H1 (cell line): ENCODE measurements around the gene KIAA0040. TPM values are rescaled to one million over a fixed set of nuclear protein-coding genes. Genes with fewer than 3 reads are reported as not detected.

Source experiments
- CTCF ChIA-PET: fragments of 300-600 bp; sonication (Branson Sonifier 250); formaldehyde crosslinking; loops from one replicate; lab custom pipeline; 2021; ENCODE audit not compliant: partially characterized antibody; lab: Charles Lee
- POLR2A ChIA-PET: fragments of 300-600 bp; sonication (Branson Sonifier 250); formaldehyde crosslinking; loops from one replicate; lab custom pipeline; 2021; ENCODE audit warnings: inconsistent platforms; ENCODE audit not compliant: partially characterized antibody; lab: Charles Lee
- DNase-seq, 2 experiments: peaks; one replicate each; pipeline versions ENCODE4 v3.0.0 to v3.0.0-alpha.2; 2010 to 2022; ENCODE audit warnings: low spot score in 2 of 2, low read depth in 1 of 2, mixed read lengths in 1 of 2
- FAIRE-seq: peaks from 2 replicates; lab custom pipeline; 2011; peaks lifted over from hg19 to GRCh38; lab: Jason Lieb, UNC
- H2AFZ ChIP-seq: 2 replicates; pipeline ENCODE4 v1.8.1; 2012; ENCODE audit warnings: low read length, inconsistent platforms
- H2AK5ac ChIP-seq: 2 replicates; pipeline ENCODE4 v1.6.1; 2013; ENCODE audit warnings: low read depth, low read length
- H2BK120ac ChIP-seq: replicated peaks from 2 replicates; pipeline ENCODE3; 2013; ENCODE audit warnings: low read depth, low read length, inconsistent platforms
- H2BK12ac ChIP-seq: 2 replicates; pipeline ENCODE4 v1.6.1; 2013; ENCODE audit warnings: low read depth, low read length
- H2BK15ac ChIP-seq: 2 replicates; pipeline ENCODE4 v1.6.1; 2013; ENCODE audit warnings: low read length
- H2BK20ac ChIP-seq: 2 replicates; pipeline ENCODE4 v1.6.1; 2013; ENCODE audit warnings: low read length
- H2BK5ac ChIP-seq: 2 replicates; pipeline ENCODE4 v1.6.1; 2013; ENCODE audit warnings: low read depth, low read length
- H3K14ac ChIP-seq: 2 replicates; pipeline ENCODE4 v1.6.1; 2013; ENCODE audit warnings: inconsistent platforms; ENCODE audit not compliant: insufficient read length
- H3K18ac ChIP-seq: 2 replicates; pipeline ENCODE4 v1.6.1; 2013; ENCODE audit warnings: low read length; ENCODE audit errors: extremely low read depth
- H3K23ac ChIP-seq: 2 replicates; pipeline ENCODE4 v1.6.1; 2013; ENCODE audit warnings: inconsistent platforms; ENCODE audit not compliant: insufficient read length
- H3K23me2 ChIP-seq: 2 replicates; pipeline ENCODE4 v1.6.1; 2013; ENCODE audit warnings: low read depth, low read length
- H3K27ac ChIP-seq: 2 replicates; pipeline ENCODE4 v1.6.1; 2011; ENCODE audit warnings: low read depth, low read length, inconsistent platforms
- H3K27me3 ChIP-seq, 4 experiments: replicated peaks in 1 of 4; 1 replicate in 1 of 4; 2 replicates in 3 of 4; pipeline versions ENCODE4 v1.6.1 to v1.8.1; 2011 to 2013; ENCODE audit warnings: low read length in 3 of 4, mild to moderate bottlenecking in 3 of 4, inconsistent platforms in 2 of 4, mixed read lengths in 2 of 4, moderate library complexity in 1 of 4; ENCODE audit not compliant: control insufficient read depth in 3 of 4, insufficient read depth in 3 of 4; ENCODE audit errors: extremely low read depth in 1 of 4
- H3K36me3 ChIP-seq, 4 experiments: 2 replicates each; pipeline versions ENCODE4 v1.6.1 to v1.8.1; 2011 to 2013; ENCODE audit warnings: mild to moderate bottlenecking in 4 of 4, low read length in 3 of 4, moderate library complexity in 2 of 4, control low read depth in 1 of 4, inconsistent platforms in 1 of 4; ENCODE audit not compliant: insufficient read depth in 4 of 4, control insufficient read depth in 2 of 4
- H3K4ac ChIP-seq: replicated peaks from 2 replicates; pipeline ENCODE3; 2013; ENCODE audit warnings: low read length, low read depth, mixed read lengths, inconsistent platforms; ENCODE audit not compliant: insufficient read length
- H3K4me1 ChIP-seq, 4 experiments: replicated peaks in 1 of 4; 1 replicate in 1 of 4; 2 replicates in 3 of 4; pipeline versions ENCODE4 v1.6.1 to v1.8.1; 2011 to 2013; ENCODE audit warnings: low read length in 3 of 4, inconsistent platforms in 2 of 4, mixed read lengths in 1 of 4; ENCODE audit not compliant: insufficient read depth in 4 of 4, control insufficient read depth in 3 of 4
- H3K4me2 ChIP-seq, 2 experiments: 2 replicates each; pipeline versions ENCODE4 v1.6.1 to v1.8.1; 2011 to 2013; ENCODE audit warnings: low read depth in 2 of 2, low read length in 2 of 2, control low read depth in 1 of 2, inconsistent platforms in 1 of 2, mild to moderate bottlenecking in 1 of 2; ENCODE audit not compliant: insufficient read depth in 1 of 2
- H3K4me3 ChIP-seq, 4 experiments: fragments of 200-600, 300-600 bp in 1 of 4; sonication (generic), shearing (Covaris generic), sonication (Bioruptor Twin) in 1 of 4; 2 replicates each; pipeline versions ENCODE4 v1.5.1 to v1.8.1; 2011 to 2016; ENCODE audit warnings: low read length in 4 of 4, low read depth in 3 of 4, control low read depth in 2 of 4, inconsistent platforms in 2 of 4, mild to moderate bottlenecking in 2 of 4, mixed read lengths in 1 of 4, moderate library complexity in 1 of 4; ENCODE audit not compliant: insufficient read depth in 2 of 4; ENCODE audit errors: extremely low read depth in 1 of 4
- H3K56ac ChIP-seq: replicated peaks from 2 replicates; pipeline ENCODE3; 2013; ENCODE audit warnings: low read depth, mild to moderate bottlenecking, mixed read lengths, low read length, inconsistent platforms; ENCODE audit not compliant: insufficient read length
- H3K79me1 ChIP-seq: 2 replicates; pipeline ENCODE4 v1.6.1; 2013; ENCODE audit warnings: low read depth, low read length, control low read depth
- H3K79me2 ChIP-seq, 2 experiments: 2 replicates each; pipeline versions ENCODE4 v1.6.1 to v1.8.1; 2012 to 2013; ENCODE audit warnings: low read length in 2 of 2, mild to moderate bottlenecking in 2 of 2, inconsistent platforms in 1 of 2; ENCODE audit not compliant: insufficient read depth in 2 of 2, control insufficient read depth in 1 of 2
- H3K9ac ChIP-seq, 4 experiments: replicated peaks in 1 of 4; 1 replicate in 1 of 4; 2 replicates in 3 of 4; pipeline versions ENCODE4 v1.6.1 to v1.8.1; 2011 to 2013; ENCODE audit warnings: low read depth in 3 of 4, low read length in 3 of 4, control low read depth in 2 of 4, mild to moderate bottlenecking in 2 of 4, moderate library complexity in 2 of 4, inconsistent platforms in 1 of 4; ENCODE audit errors: extremely low read depth in 1 of 4
- H3K9me3 ChIP-seq, 2 experiments: 2 replicates each; pipeline versions ENCODE4 v1.6.1 to v1.8.1; 2012 to 2013; ENCODE audit warnings: mild to moderate bottlenecking in 2 of 2, moderate library complexity in 2 of 2, control low read depth in 1 of 2, inconsistent platforms in 1 of 2, low read depth in 1 of 2, low read length in 1 of 2, mixed read lengths in 1 of 2; ENCODE audit not compliant: insufficient read depth in 2 of 2
- H4K20me1 ChIP-seq, 2 experiments: replicated peaks in 1 of 2; 2 replicates each; pipeline versions ENCODE3 to v1.8.1; 2011 to 2013; ENCODE audit warnings: inconsistent platforms in 2 of 2, low read length in 2 of 2, mild to moderate bottlenecking in 1 of 2; ENCODE audit not compliant: insufficient read depth in 2 of 2, control insufficient read depth in 1 of 2
- H4K5ac ChIP-seq: 2 replicates; pipeline ENCODE4 v1.6.1; 2013; ENCODE audit warnings: low read length, low read depth, mixed read lengths, inconsistent platforms; ENCODE audit not compliant: insufficient read length
- H4K8ac ChIP-seq: 2 replicates; pipeline ENCODE4 v1.8.0; 2013; ENCODE audit warnings: mild to moderate bottlenecking, moderate library complexity, low read length, inconsistent platforms; ENCODE audit not compliant: insufficient read depth; ENCODE audit errors: extremely low read depth
- H4K91ac ChIP-seq: replicated peaks from 2 replicates; pipeline ENCODE3; 2013; ENCODE audit warnings: low read length, mixed read lengths, inconsistent platforms; ENCODE audit not compliant: insufficient read length
- BACH1 ChIP-seq: IDR thresholded peaks from 2 replicates; pipeline ENCODE4 v1.6.1; 2012; ENCODE audit warnings: low read length, improper control_type of control experiment
- CTCF ChIP-seq, 3 experiments: IDR thresholded peaks; 1 replicate in 2 of 3; 2 replicates in 1 of 3; pipeline versions ENCODE4 v1.5.1 to v1.6.1; 2011; ENCODE audit warnings: low read length in 3 of 3, mild to moderate bottlenecking in 3 of 3, inconsistent platforms in 2 of 3, low read depth in 1 of 3, moderate library complexity in 1 of 3; ENCODE audit not compliant: insufficient read depth in 1 of 3; ENCODE audit errors: control extremely low read depth in 1 of 3
- GABPA ChIP-seq: IDR thresholded peaks from 2 replicates; pipeline ENCODE4 v1.6.1; 2011; ENCODE audit warnings: mild to moderate bottlenecking, low read length, moderate library complexity, borderline replicate concordance; ENCODE audit not compliant: insufficient read depth
- HDAC6 ChIP-seq: IDR thresholded peaks from one replicate; pipeline ENCODE4 v1.7.1; 2012; ENCODE audit warnings: low read depth, mild to moderate bottlenecking, inconsistent platforms, low read length, moderate library complexity
- PHF8 ChIP-seq: fragments of 200-600 bp; sonication (generic); conservative IDR thresholded peaks from 2 replicates; pipeline ENCODE4 v1.7.1; 2012; ENCODE audit warnings: low read depth, mild to moderate bottlenecking, inconsistent platforms, low read length, moderate library complexity
- RNF2 ChIP-seq: fragments of 200-900, 300-1000 bp; sonication (generic); IDR thresholded peaks from 2 replicates; pipeline ENCODE4 v1.7.1; 2016; ENCODE audit warnings: borderline replicate concordance, low read depth, mild to moderate bottlenecking, antibody characterized with exemption, low read length; ENCODE audit not compliant: poor library complexity, severe bottlenecking; ENCODE audit errors: missing control alignments
- TAF1 ChIP-seq: IDR thresholded peaks from 2 replicates; pipeline ENCODE4 v1.6.1; 2011; ENCODE audit warnings: mild to moderate bottlenecking, low read depth, low read length
- TEAD4 ChIP-seq: IDR thresholded peaks from 2 replicates; pipeline ENCODE4 v1.6.1; 2012; ENCODE audit warnings: low read depth, low read length, inconsistent platforms, mixed read lengths
- WGBS, 2 experiments: shearing (Covaris generic) in 1 of 2; methylation state at CpG; one replicate each; pipeline versions ENCODE4 v1.1.6 to v1.1.7; 2013 to 2015; ENCODE audit warnings: low lambda C conversion rate in 2 of 2, mixed read lengths in 2 of 2, inconsistent platforms in 1 of 2, low coverage in 1 of 2, missing lambda C conversion rate in 1 of 2; ENCODE audit not compliant: insufficient replicate concordance in 2 of 2, insufficient coverage in 1 of 2, insufficient read length in 1 of 2; ENCODE audit errors: extremely low coverage in 1 of 2, missing lambda C conversion rate in 1 of 2; 5-methylcytosine and 5-hydroxymethylcytosine counted together
- polyA plus RNA-seq, 7 experiments: library from polyadenylated mRNA; depleted of rRNA in 3 of 7; stranded (reverse) in 5 of 7; unstranded in 2 of 7; fragments of >200 nt in 5 of 7; fragments of 200-250 nt in 2 of 7; gene quantifications; 1 replicate in 5 of 7; 2 replicates in 1 of 7; 4 replicates in 1 of 7; pipeline versions ENCODE4 v1.2.1 to v1.2.3, GENCODE V29; 2011 to 2013; ENCODE audit warnings: missing spikeins in 2 of 7, mixed read lengths in 2 of 7
- total RNA-seq: library from RNA; stranded (reverse); fragmentation: NEBNext Ultra II Directional; extraction: Animal tissue kit (Norgen Biotek cat#: 25700); gene quantifications from 2 replicates; pipeline ENCODE4 v1.2.1, GENCODE V29; 2021

The KIAA0040 gene
- total and polyA plus RNA-seq, 2 of the 8 experiments (the other 6 are each of a cell fraction or from before 2014, with no cell fraction given), result 11.0 to 14.1 TPM

GRCh38 chr1:175179837-175180590, 12.6 kb downstream of the KIAA0040 start:
- FAIRE-seq (no peak), DNase-seq (no peak)
- H3K4me3 ChIP-seq, result no peak overlapping the region
- peaks cover 0 to 7% (median 3%) of the 10 kb centered on the region in 4 experiments; a peak in 3 of 7 replicates for H3K4me1 ChIP-seq
- H3K27ac ChIP-seq, result no peak overlapping the region
- H2BK20ac ChIP-seq, result no peak overlapping the region
- H2BK12ac ChIP-seq, result no peak overlapping the region
- H3K4me2 ChIP-seq, result no peak overlapping the region
- no peak overlapping the region for H2BK120ac ChIP-seq
- H3K79me1 ChIP-seq, result no peaks in the 10 kb centered on the region
- H3K27me3 ChIP-seq, result no peaks in the 10 kb centered on the region
- no peak overlapping the region for H2AFZ ChIP-seq
- no peak overlapping the region for H4K91ac ChIP-seq
- no peak overlapping the region for H2BK5ac ChIP-seq
- no peak overlapping the region for H3K9ac ChIP-seq
- ChIA-PET POLR2A (interaction anchor here (0.5 to 1.0 kb wide), 2 partner anchors 12 to 21 kb away, joined by 3 read pairs; no protein-coding TSS in a partner anchor), CTCF (interaction anchor here (1.2 to 6.7 kb wide), 9 partner anchors 9 to 159 kb away, joined by 3 to 28 read pairs (median 7); no protein-coding TSS in a partner anchor)
- no peak overlapping the region for H3K18ac ChIP-seq
- no peak overlapping the region for H4K5ac ChIP-seq
- no peak overlapping the region for H2AK5ac ChIP-seq
- WGBS, 2 experiments, result 82% methylated on average over 2 of the region's 2 CpGs; no CpG with 5 or more reads in 1 of the 2 experiments
- no peak overlapping the region for H3K4ac ChIP-seq
- no peaks in the 10 kb centered on the region for H3K36me3 ChIP-seq
- H4K20me1 ChIP-seq, result no peaks in the 10 kb centered on the region
- no peak overlapping the region for H3K23ac ChIP-seq
- H3K14ac ChIP-seq, result no peak overlapping the region
- H3K56ac ChIP-seq, result no peak overlapping the region
- H3K23me2 ChIP-seq, result no peaks in the 10 kb centered on the region
- H4K8ac ChIP-seq, result no peak overlapping the region
- no peaks in the 10 kb centered on the region for H3K9me3 ChIP-seq
- H2BK15ac ChIP-seq, result no peak overlapping the region
- no peaks in the 10 kb centered on the region for H3K79me2 ChIP-seq
- TF ChIP-seq RNF2 (no peak), PHF8 (no peak), TEAD4 (no peak), HDAC6 (no peak), CTCF (IDR thresholded peaks at IDR 0.05; ENCODE audit: control extremely low read depth in 1 of 3, insufficient read depth in 1 of 3, low read depth in 1 of 3, low read length in 3 of 3) (no peak), TAF1 (no peak), GABPA (no peak), BACH1 (no peak)
